ENCODE data around the gene MEN1.

- TF ChIP-seq POLR2A (IDR thresholded peaks at IDR 0.05; ENCODE audit: low read length) (no peak), GATA1 (IDR thresholded peaks at IDR 0.05; ENCODE audit: low read depth, low read length) (no peak)
Measured at GRCh38 chr11:64787526-64788320, 22.6 kb downstream of the MEN1 start.

Data from erythroblast (primary cell).